SU-DHL-6 (cell line): ENCODE results near the gene DYNC1I2.

ENCODE experiments used
- H2AFZ ChIP-seq: fragments of 200-600 bp; sonication (generic); 2 replicates; pipeline ENCODE4 v1.6.1; 2014; ENCODE audit warnings: low read depth, mild to moderate bottlenecking, moderate library complexity, mixed read lengths, antibody characterized with exemption, low read length; ENCODE audit not compliant: severe bottlenecking
- H3F3A ChIP-seq: fragments of 200-600 bp; shearing (Covaris generic); 2 replicates; pipeline ENCODE4 v1.6.0; 2016; ENCODE audit warnings: antibody characterized with exemption, mild to moderate bottlenecking; ENCODE audit not compliant: insufficient read depth
- H3K27ac ChIP-seq: fragments of 200-600 bp; sonication (generic); 2 replicates; pipeline ENCODE4 v1.5.1; 2016; ENCODE audit warnings: low read depth, mild to moderate bottlenecking, low read length, moderate library complexity, mixed read lengths
- H3K27me3 ChIP-seq: fragments of 200-600 bp; sonication (generic), shearing (Covaris generic); 2 replicates; pipeline ENCODE4 v1.6.0; 2014; ENCODE audit warnings: mild to moderate bottlenecking, low read length
- H3K36me3 ChIP-seq: fragments of 200-600 bp; sonication (generic); 2 replicates; pipeline ENCODE4 v1.6.1; 2014; ENCODE audit warnings: mild to moderate bottlenecking, low read length, mixed read lengths
- H3K4me2 ChIP-seq: fragments of 300-600, 200-600 bp; shearing (Covaris generic), sonication (generic); 2 replicates; pipeline ENCODE4 v1.6.0; 2014; ENCODE audit warnings: low read length, low read depth, mild to moderate bottlenecking; ENCODE audit not compliant: poor library complexity, severe bottlenecking
- H3K4me3 ChIP-seq: fragments of 200-600 bp; sonication (generic); 2 replicates; pipeline ENCODE4 v1.5.1; 2014; ENCODE audit warnings: antibody characterized with exemption, low read length, mild to moderate bottlenecking, mixed read lengths; ENCODE audit not compliant: insufficient read depth, poor library complexity, severe bottlenecking
- H3K79me2 ChIP-seq: fragments of 200-600 bp; sonication (generic); 2 replicates; pipeline ENCODE4 v1.6.1; 2014; ENCODE audit warnings: mild to moderate bottlenecking, low read length, moderate library complexity; ENCODE audit not compliant: insufficient read depth
- H3K9ac ChIP-seq: fragments of 200-600 bp; sonication (generic); 2 replicates; pipeline ENCODE4 v1.7.0; 2014; ENCODE audit warnings: mild to moderate bottlenecking, low read length
- H3K9me2 ChIP-seq: fragments of 200-600 bp; sonication (generic); replicated peaks from 2 replicates; pipeline ENCODE4 v1.6.1; 2014; ENCODE audit warnings: low read length; ENCODE audit not compliant: insufficient read depth
- H3K9me3 ChIP-seq: fragments of 200-600 bp; sonication (generic); 2 replicates; pipeline ENCODE4 v1.6.1; 2014; ENCODE audit warnings: low read length, mixed read lengths; ENCODE audit not compliant: insufficient read depth
- H4K20me1 ChIP-seq: fragments of 200-600 bp; sonication (generic); 2 replicates; pipeline ENCODE4 v1.6.1; 2014; ENCODE audit warnings: low read depth, mild to moderate bottlenecking, antibody characterized with exemption, low read length, moderate library complexity, mixed read lengths
- CTCF ChIP-seq: fragments of 200-600 bp; sonication (generic); IDR thresholded peaks from one replicate; pipeline ENCODE4 v1.5.1; 2017; ENCODE audit warnings: antibody characterized with exemption, mild to moderate bottlenecking, low read length, moderate library complexity; ENCODE audit not compliant: insufficient read depth, poor library complexity, severe bottlenecking
- EZH2phosphoT487 ChIP-seq: fragments of 200-600 bp; sonication (generic), shearing (Covaris generic); conservative IDR thresholded peaks from 2 replicates; pipeline ENCODE4 v1.6.1; 2018; ENCODE audit warnings: mild to moderate bottlenecking, antibody characterized with exemption, low read length, moderate library complexity, mixed read lengths

DYNC1I2 gene

DNA sequence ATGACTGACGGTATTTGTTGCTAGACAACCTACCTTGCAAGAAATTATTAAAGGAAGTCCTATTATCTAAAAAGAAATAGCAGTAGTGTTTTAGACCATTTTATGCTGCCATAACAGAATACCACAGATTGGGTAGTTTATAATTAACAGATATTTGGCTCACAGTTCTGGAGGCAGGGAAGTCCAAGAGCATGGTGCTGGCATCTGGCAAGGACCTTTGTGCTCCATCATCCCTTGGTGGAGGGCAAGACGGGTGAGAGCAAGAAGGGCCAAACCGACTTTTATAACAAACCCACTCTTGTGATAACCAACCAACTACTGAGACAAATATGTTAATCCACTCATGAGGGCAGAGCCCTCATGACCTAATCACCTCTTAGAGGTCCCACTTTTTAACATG lies 91.2 kb downstream of the DYNC1I2 start:
- Histone ChIP-seq H3K79me2 (no peaks in the 10 kb centered on the region), H3F3A (peaks cover 13% of the 10 kb centered on the region; the same call in 1 of the 2 replicates), H3K27me3 (no peaks in the 10 kb centered on the region), H3K27ac (no peak overlapping the region), H3K9ac (no peak overlapping the region), H4K20me1 (no peaks in the 10 kb centered on the region), H3K4me3 (no peak overlapping the region), H2AFZ (no peak overlapping the region), H3K36me3 (peaks cover 17% of the 10 kb centered on the region; the same call in 1 of the 2 replicates), H3K4me2 (no peak overlapping the region), H3K9me3 (no peaks in the 10 kb centered on the region), H3K9me2 (no peaks in the 10 kb centered on the region)
- TF ChIP-seq EZH2phosphoT487 (no peak), CTCF (no peak)

DNA sequence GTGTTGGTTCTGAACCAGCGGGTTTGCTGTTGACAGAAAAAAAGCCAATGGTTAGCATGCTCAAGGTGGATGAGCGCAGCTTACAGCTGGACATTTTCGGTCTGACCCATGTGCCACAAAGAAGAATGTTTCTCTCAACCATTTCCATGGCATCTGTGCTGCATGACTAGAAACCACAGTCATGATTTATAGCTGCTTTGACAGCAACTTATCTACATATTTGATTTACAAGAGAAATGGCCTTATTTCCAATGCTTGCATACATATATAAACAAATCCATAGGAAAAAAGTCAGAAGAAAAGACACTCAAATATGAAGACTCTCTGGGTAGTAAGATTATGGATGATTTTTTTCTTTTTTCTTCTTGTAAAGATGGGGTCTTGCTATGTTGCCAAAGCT lies 98.2 kb downstream of the DYNC1I2 start:
- H2AFZ ChIP-seq, result no peak overlapping the region
- H3K9me3 ChIP-seq, result no peaks in the 10 kb centered on the region
- no peak for TF ChIP-seq EZH2phosphoT487
- TF ChIP-seq CTCF, result no peak
- H4K20me1 ChIP-seq, result no peaks in the 10 kb centered on the region
- peaks cover 10% of the 10 kb centered on the region; the same call in 1 of the 2 replicates for H3F3A ChIP-seq
- H3K9me2 ChIP-seq, result no peaks in the 10 kb centered on the region
- H3K27me3 ChIP-seq, result no peaks in the 10 kb centered on the region
- no peak overlapping the region for H3K9ac ChIP-seq
- H3K79me2 ChIP-seq, result no peaks in the 10 kb centered on the region
- H3K4me3 ChIP-seq, result no peak overlapping the region
- no peak overlapping the region for H3K4me2 ChIP-seq
- no peak overlapping the region for H3K27ac ChIP-seq
- peaks cover 50% of the 10 kb centered on the region; the same call in 1 of the 2 replicates for H3K36me3 ChIP-seq

DNA sequence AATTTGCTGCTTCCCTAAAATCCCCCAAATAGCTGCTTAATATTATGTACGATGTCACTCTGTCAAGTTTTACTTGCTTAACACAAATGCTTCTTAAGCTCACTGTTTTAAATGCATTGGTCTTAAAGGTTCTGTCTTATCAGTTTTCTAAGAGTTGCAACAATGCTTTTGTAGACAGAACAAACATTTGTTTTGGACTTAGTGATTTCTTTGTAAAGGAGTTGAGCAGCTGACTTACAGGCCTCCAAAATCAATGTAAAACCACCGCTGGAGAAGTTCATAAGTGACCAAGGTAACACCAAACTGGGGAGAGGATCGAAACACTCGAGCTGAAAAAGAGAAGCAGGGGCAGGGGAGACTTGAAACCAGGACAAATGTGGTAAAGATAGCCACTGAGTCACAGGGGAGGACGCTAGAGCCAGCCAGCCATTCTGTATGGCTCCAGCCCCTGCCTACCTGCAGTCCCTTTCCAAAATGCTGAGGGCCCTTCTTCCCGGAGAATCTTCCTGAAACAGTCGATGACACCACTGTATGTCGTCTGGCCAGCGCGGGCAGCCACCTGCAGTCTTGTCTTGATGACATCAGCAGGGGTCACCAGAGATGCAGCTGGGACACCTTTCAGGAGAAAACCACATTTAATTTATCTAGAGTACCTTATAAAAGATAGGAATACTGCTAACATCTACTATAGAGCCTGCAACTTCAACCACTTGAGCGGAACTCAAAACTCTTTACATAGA lies 100.2 kb downstream of the DYNC1I2 start:
- Histone ChIP-seq H3K4me2 (no peak overlapping the region), H3K9me2 (no peaks in the 10 kb centered on the region), H3K27ac (no peak overlapping the region), H3K79me2 (no peaks in the 10 kb centered on the region), H3K9ac (no peak overlapping the region), H2AFZ (no peak overlapping the region), H3K36me3 (peaks cover 51% of the 10 kb centered on the region; the same call in 1 of the 2 replicates), H3K9me3 (no peaks in the 10 kb centered on the region), H3K27me3 (no peaks in the 10 kb centered on the region), H4K20me1 (no peaks in the 10 kb centered on the region), H3K4me3 (no peak overlapping the region), H3F3A (no peaks in the 10 kb centered on the region)
- no peak for TF ChIP-seq EZH2phosphoT487
- no peak for TF ChIP-seq CTCF
